GM12878 (cell line): ENCODE data around the gene NRP1. TPM values are rescaled to one million over a fixed set of nuclear protein-coding genes. Genes with fewer than 3 reads are reported as not detected.

Experiments used
- ATAC-seq: fragments of 200-7000 bp; cut with Tn5 transposase; 3 replicates; pipeline ENCODE4 v1.9.1; 2020; ENCODE audit warnings: mild to moderate bottlenecking, moderate library complexity
- BruUV-seq: library from RNA; stranded (reverse); fragments of 400-500 nt; replicated peaks from 2 replicates; lab custom pipeline; 2021; lab: Mats Ljungman, UMichigan
- CTCF ChIA-PET: fragments of 300-600 bp; sonication (Branson Sonifier 250); formaldehyde crosslinking; extraction: SDS; loops from one replicate; lab custom pipeline; 2021; ENCODE audit warnings: inconsistent platforms; lab: Yijun Ruan, JAX
- POLR2A ChIA-PET: fragments of 350-600 bp; formaldehyde crosslinking; extraction: SDS; loops from one replicate; lab custom pipeline; 2021; ENCODE audit warnings: inconsistent platforms; lab: Charles Lee
- RAD21 ChIA-PET: fragments of 300-600 bp; sonication (Branson Sonifier 250); formaldehyde crosslinking; loops from one replicate; lab custom pipeline; 2023; ENCODE audit warnings: antibody characterized with exemption; ENCODE audit not compliant: unreplicated experiment; lab: Charles Lee
- SMC1A ChIA-PET: fragments of 300-600 bp; sonication (Branson Sonifier 250); formaldehyde crosslinking; loops from one replicate; lab custom pipeline; 2023; ENCODE audit not compliant: unreplicated experiment, uncharacterized antibody; lab: Charles Lee
- DNase-seq: peaks from one replicate; pipeline ENCODE4 v3.0.0-alpha.2; 2011; ENCODE audit warnings: low read depth, low spot score
- FAIRE-seq: peaks from 3 replicates; lab custom pipeline; 2011; peaks lifted over from hg19 to GRCh38; lab: Jason Lieb, UNC
- H2AFZ ChIP-seq: 2 replicates; pipeline ENCODE4 v1.6.0; 2011; ENCODE audit warnings: low read depth, low read length, control low read depth; ENCODE audit not compliant: control insufficient read depth
- H3K27ac ChIP-seq: 2 replicates; pipeline ENCODE4 v1.5.1; 2011; ENCODE audit warnings: control low read depth; ENCODE audit not compliant: control insufficient read depth, insufficient read depth
- H3K27me3 ChIP-seq, 2 experiments: replicated peaks in 1 of 2; 2 replicates each; pipeline versions ENCODE4 v1.6.0 to v1.6.1; 2011; ENCODE audit warnings: low read length in 1 of 2; ENCODE audit not compliant: control insufficient read depth in 2 of 2, insufficient read depth in 2 of 2
- H3K36me3 ChIP-seq, 2 experiments: 2 replicates each; pipeline ENCODE4 v1.5.1; 2011; ENCODE audit warnings: low read length in 1 of 2; ENCODE audit not compliant: control insufficient read depth in 2 of 2, insufficient read depth in 2 of 2
- H3K4me1 ChIP-seq: 2 replicates; pipeline ENCODE4 v1.6.1; 2011; ENCODE audit warnings: mild to moderate bottlenecking, low read length, moderate library complexity, mixed read lengths; ENCODE audit not compliant: control insufficient read depth, insufficient read depth
- H3K4me2 ChIP-seq: 2 replicates; pipeline ENCODE4 v1.6.0; 2011; ENCODE audit warnings: control low read depth; ENCODE audit not compliant: control insufficient read depth, insufficient read depth
- H3K4me3 ChIP-seq: fragments of 200-600 bp; sonication (generic); 2 replicates; pipeline ENCODE4 v1.5.1; 2016
- H3K79me2 ChIP-seq: 2 replicates; pipeline ENCODE4 v1.6.0; 2011; ENCODE audit warnings: low read length; ENCODE audit not compliant: control insufficient read depth, insufficient read depth
- H3K9ac ChIP-seq: 2 replicates; pipeline ENCODE4 v1.8.0; 2011; ENCODE audit warnings: low read length, control low read depth, mixed read lengths; ENCODE audit not compliant: control insufficient read depth, insufficient read depth
- H3K9me3 ChIP-seq: replicated peaks from 3 replicates; pipeline ENCODE4 v1.5.1; 2011; ENCODE audit warnings: mild to moderate bottlenecking, low read length; ENCODE audit not compliant: control insufficient read depth, insufficient read depth
- H4K20me1 ChIP-seq: 2 replicates; pipeline ENCODE4 v1.6.0; 2011; ENCODE audit not compliant: control insufficient read depth, insufficient read depth
- BMI1 ChIP-seq: fragments of 450-650 bp; IDR thresholded peaks from 2 replicates; pipeline ENCODE4 v1.6.1; 2016; ENCODE audit warnings: mild to moderate bottlenecking, moderate library complexity, borderline replicate concordance
- CBX5 ChIP-seq: sonication (generic); IDR thresholded peaks from 2 replicates; pipeline ENCODE4 v1.6.1; 2016; ENCODE audit warnings: low read depth, moderate library complexity, mild to moderate bottlenecking, inconsistent platforms
- MYC ChIP-seq: IDR thresholded peaks from 2 replicates; pipeline ENCODE4 v1.6.1; 2011; ENCODE audit warnings: mild to moderate bottlenecking, low read length, moderate library complexity, inconsistent platforms; ENCODE audit not compliant: insufficient read depth, insufficient replicate concordance, insufficient read length, severe bottlenecking
- POU2F2 ChIP-seq: IDR thresholded peaks from 3 replicates; pipeline ENCODE4 v1.6.1; 2011; ENCODE audit warnings: low read depth, mild to moderate bottlenecking, low read length, borderline replicate concordance
- RB1 ChIP-seq: fragments of 450-650 bp; formaldehyde crosslinking; IDR thresholded peaks from 2 replicates; pipeline ENCODE4 v1.6.1; 2017; ENCODE audit warnings: mild to moderate bottlenecking, borderline replicate concordance
- RBBP5 ChIP-seq: fragments of 200-600 bp; sonication (generic); conservative IDR thresholded peaks from 2 replicates; pipeline ENCODE4 v1.6.1; 2016
- SIN3A ChIP-seq: IDR thresholded peaks from 2 replicates; pipeline ENCODE4 v1.6.1; 2012; ENCODE audit warnings: low read depth, low read length, improper control_type of control experiment
- SIX5 ChIP-seq: IDR thresholded peaks from 2 replicates; pipeline ENCODE4 v1.6.1; 2011; ENCODE audit warnings: mild to moderate bottlenecking, low read depth, low read length, moderate library complexity; ENCODE audit not compliant: severe bottlenecking
- SMARCA5 ChIP-seq: fragments of 450-650 bp; IDR thresholded peaks from 2 replicates; pipeline ENCODE4 v1.6.1; 2017; ENCODE audit warnings: mild to moderate bottlenecking
- TAF1 ChIP-seq: IDR thresholded peaks from 2 replicates; pipeline ENCODE4 v1.6.1; 2011; ENCODE audit warnings: mild to moderate bottlenecking, low read depth, low read length, borderline replicate concordance
- WGBS: methylation state at CpG from one replicate; pipeline ENCODE4 v1.1.6; 2016; ENCODE audit warnings: low lambda C conversion rate; ENCODE audit not compliant: insufficient replicate concordance, insufficient coverage; ENCODE audit errors: missing lambda C conversion rate; 5-methylcytosine and 5-hydroxymethylcytosine counted together
- in situ Hi-C: fragments of 300-500 bp; cut with MboI; formaldehyde crosslinking; loops from 9 replicates; pipeline ENCODE4 v1.14.3; 2018; ENCODE audit warnings: mixed read lengths
- intact Hi-C: fragments of 100-400 bp; cut with micrococcal nuclease; formaldehyde crosslinking; loops from one replicate; pipeline ENCODE4 v1.14.2; 2022; ENCODE audit not compliant: unreplicated experiment
- polyA plus RNA-seq, 11 experiments: library from polyadenylated mRNA; depleted of rRNA in 4 of 11; unstranded in 6 of 11; stranded (reverse) in 5 of 11; fragments of >200 nt; fragmentation: Nextera tagmentation in 4 of 11; fragmentation: Illumina TruSeq in 1 of 11; extraction: Ambion mirVana in 4 of 11; extraction: Trizol in 1 of 11; gene quantifications; 1 replicate in 1 of 11; 2 replicates in 10 of 11; pipeline versions ENCODE4 v1.2.1 to v1.2.3, GENCODE V29; 2011 to 2016; ENCODE audit warnings: inconsistent platforms in 2 of 11, missing spikeins in 2 of 11, low read depth in 1 of 11
- total RNA-seq, 4 experiments: library from RNA; depleted of rRNA in 3 of 4; stranded (reverse); fragments of >200 nt in 3 of 4; fragmentation: Illumina TruSeq in 1 of 4; extraction: Trizol in 1 of 4; gene quantifications; 2 replicates each; pipeline versions ENCODE4 v1.2.1 to v1.2.3, GENCODE V29; 2013 to 2021
- TF ChIP-seq, protein P1 (sequence below): fragments of 450-650 bp; IDR thresholded peaks from 2 replicates; pipeline ENCODE4 v1.6.1; 2017; ENCODE audit warnings: mild to moderate bottlenecking, low read depth, inconsistent platforms; ENCODE audit not compliant: poor library complexity, severe bottlenecking
- TF ChIP-seq, protein P2 (sequence below): IDR thresholded peaks from 2 replicates; pipeline ENCODE4 v1.6.1; 2012; ENCODE audit warnings: mild to moderate bottlenecking, low read depth, low read length

NRP1 gene
- total and polyA plus RNA-seq, 10 of the 15 experiments (the other 5 are each of a cell fraction or from before 2014, with no cell fraction given) = 0.11 to 12.1 (median 0.52) TPM

DNA sequence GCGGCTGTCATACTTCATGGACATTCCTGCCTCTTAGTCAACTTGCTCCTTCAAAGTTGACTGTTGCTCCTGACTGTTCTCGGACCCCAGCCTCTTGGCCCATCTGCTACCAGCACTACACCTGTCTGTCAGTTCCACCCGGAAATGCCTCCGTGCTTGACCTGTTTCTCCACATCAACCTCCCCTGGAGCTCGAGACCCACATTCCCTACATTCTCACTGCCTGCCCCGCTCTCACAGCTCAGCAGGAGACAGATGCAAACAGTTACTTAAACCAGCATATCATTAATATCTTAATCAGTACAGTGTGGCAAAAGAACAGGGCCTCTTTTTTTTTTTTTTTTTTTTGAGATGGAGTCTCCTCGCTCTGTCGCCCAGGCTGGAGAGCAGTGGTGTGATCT lies 174.3 kb downstream of the NRP1 start:
- FAIRE-seq (no peak), DNase-seq (no peak), ATAC-seq (no peak)
- Histone ChIP-seq H3K27ac (no peak overlapping the region), H4K20me1 (no peaks in the 10 kb centered on the region), H3K36me3 (no peaks in the 10 kb centered on the region), H3K9ac (no peak overlapping the region), H3K4me1 (no peaks in the 10 kb centered on the region), H3K4me2 (no peak overlapping the region), H3K79me2 (no peaks in the 10 kb centered on the region), H3K4me3 (no peak overlapping the region), H3K9me3 (no peaks in the 10 kb centered on the region), H3K27me3 (no peaks in the 10 kb centered on the region), H2AFZ (no peak overlapping the region)
- no TSS peak for BruUV-seq
- intact Hi-C loops = no loop called here
- CTCF ChIA-PET = no interaction called here
- POLR2A ChIA-PET = no interaction called here
- RAD21 ChIA-PET = no interaction called here
- no peak for TF ChIP-seq MYC
- no peak for TF ChIP-seq SMARCA5
- SMC1A ChIA-PET = no interaction called here
- WGBS = 42% methylated on average over 8 of the region's 8 CpGs
- in situ Hi-C loops = no loop called here

DNA sequence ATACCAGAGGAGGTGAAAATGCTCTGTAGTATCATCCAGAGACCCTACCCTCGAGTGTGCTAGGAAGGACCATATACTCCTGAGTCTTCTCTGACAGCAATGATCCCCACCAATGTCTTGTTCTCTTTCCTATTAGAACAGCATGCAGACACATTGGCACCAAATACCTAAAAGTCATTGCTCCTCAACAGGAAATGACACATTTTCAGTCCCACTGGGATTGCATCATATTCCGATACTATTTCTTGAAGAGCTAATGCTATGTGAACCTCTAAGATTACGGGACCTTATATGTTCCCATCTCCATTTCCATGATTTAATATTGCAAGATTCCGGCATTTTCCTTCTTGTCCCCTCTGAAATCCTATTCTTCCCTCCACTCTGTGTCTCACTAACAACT lies 177.4 kb downstream of the NRP1 start:
- Histone ChIP-seq H3K9ac (no peak overlapping the region), H3K4me1 (no peaks in the 10 kb centered on the region), H3K36me3 (no peaks in the 10 kb centered on the region), H3K9me3 (no peaks in the 10 kb centered on the region), H3K4me3 (no peak overlapping the region), H2AFZ (no peak overlapping the region), H3K79me2 (no peaks in the 10 kb centered on the region), H3K27ac (no peak overlapping the region), H3K27me3 (no peaks in the 10 kb centered on the region), H3K4me2 (no peak overlapping the region), H4K20me1 (no peaks in the 10 kb centered on the region)
- WGBS = 45% methylated on average over 4 of the region's 4 CpGs
- FAIRE-seq (no peak), DNase-seq (no peak), ATAC-seq (no peak)
- BruUV-seq = no TSS peak
- SMC1A ChIA-PET = no interaction called here
- intact Hi-C loops = loop anchor here (5.0 kb wide), 1 partner anchor 360 kb away; no protein-coding TSS in a partner anchor
- in situ Hi-C loops = loop anchor here (10.0 kb wide), 1 partner anchor 362 kb away; no protein-coding TSS in a partner anchor
- RAD21 ChIA-PET = no interaction called here
- POLR2A ChIA-PET = interaction anchor here (0.5 kb wide), 1 partner anchor 982 kb away, joined by 3 read pairs; no protein-coding TSS in a partner anchor
- CTCF ChIA-PET = no interaction called here
- TF ChIP-seq SIX5 = no peak
- no peak for TF ChIP-seq BMI1
- TF ChIP-seq, protein P1, sequence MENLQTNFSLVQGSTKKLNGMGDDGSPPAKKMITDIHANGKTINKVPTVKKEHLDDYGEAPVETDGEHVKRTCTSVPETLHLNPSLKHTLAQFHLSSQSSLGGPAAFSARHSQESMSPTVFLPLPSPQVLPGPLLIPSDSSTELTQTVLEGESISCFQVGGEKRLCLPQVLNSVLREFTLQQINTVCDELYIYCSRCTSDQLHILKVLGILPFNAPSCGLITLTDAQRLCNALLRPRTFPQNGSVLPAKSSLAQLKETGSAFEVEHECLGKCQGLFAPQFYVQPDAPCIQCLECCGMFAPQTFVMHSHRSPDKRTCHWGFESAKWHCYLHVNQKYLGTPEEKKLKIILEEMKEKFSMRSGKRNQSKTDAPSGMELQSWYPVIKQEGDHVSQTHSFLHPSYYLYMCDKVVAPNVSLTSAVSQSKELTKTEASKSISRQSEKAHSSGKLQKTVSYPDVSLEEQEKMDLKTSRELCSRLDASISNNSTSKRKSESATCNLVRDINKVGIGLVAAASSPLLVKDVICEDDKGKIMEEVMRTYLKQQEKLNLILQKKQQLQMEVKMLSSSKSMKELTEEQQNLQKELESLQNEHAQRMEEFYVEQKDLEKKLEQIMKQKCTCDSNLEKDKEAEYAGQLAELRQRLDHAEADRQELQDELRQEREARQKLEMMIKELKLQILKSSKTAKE = no peak
- no peak for TF ChIP-seq CBX5
- TF ChIP-seq RB1 = no peak
- no peak for TF ChIP-seq RBBP5
- no peak for TF ChIP-seq TAF1
- TF ChIP-seq, protein P2, sequence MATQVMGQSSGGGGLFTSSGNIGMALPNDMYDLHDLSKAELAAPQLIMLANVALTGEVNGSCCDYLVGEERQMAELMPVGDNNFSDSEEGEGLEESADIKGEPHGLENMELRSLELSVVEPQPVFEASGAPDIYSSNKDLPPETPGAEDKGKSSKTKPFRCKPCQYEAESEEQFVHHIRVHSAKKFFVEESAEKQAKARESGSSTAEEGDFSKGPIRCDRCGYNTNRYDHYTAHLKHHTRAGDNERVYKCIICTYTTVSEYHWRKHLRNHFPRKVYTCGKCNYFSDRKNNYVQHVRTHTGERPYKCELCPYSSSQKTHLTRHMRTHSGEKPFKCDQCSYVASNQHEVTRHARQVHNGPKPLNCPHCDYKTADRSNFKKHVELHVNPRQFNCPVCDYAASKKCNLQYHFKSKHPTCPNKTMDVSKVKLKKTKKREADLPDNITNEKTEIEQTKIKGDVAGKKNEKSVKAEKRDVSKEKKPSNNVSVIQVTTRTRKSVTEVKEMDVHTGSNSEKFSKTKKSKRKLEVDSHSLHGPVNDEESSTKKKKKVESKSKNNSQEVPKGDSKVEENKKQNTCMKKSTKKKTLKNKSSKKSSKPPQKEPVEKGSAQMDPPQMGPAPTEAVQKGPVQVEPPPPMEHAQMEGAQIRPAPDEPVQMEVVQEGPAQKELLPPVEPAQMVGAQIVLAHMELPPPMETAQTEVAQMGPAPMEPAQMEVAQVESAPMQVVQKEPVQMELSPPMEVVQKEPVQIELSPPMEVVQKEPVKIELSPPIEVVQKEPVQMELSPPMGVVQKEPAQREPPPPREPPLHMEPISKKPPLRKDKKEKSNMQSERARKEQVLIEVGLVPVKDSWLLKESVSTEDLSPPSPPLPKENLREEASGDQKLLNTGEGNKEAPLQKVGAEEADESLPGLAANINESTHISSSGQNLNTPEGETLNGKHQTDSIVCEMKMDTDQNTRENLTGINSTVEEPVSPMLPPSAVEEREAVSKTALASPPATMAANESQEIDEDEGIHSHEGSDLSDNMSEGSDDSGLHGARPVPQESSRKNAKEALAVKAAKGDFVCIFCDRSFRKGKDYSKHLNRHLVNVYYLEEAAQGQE = no peak
- TF ChIP-seq SIN3A = no peak
- no peak for TF ChIP-seq POU2F2
